ENCODE results near the gene CYP2C18. TPM values are rescaled to one million over a fixed set of nuclear protein-coding genes. Genes with fewer than 3 reads are reported as not detected.
"Not testable (repeated sequence)": the region's sequence is repeated elsewhere in the genome, so short reads cannot be mapped to it uniquely, and the experiment has no call there.

CYP2C18 gene
- total and polyA plus RNA-seq, 11 donors, result 0.03 to 0.11 TPM; not detected in 9

- H3K27ac ChIP-seq, result no peak overlapping the region
- intact Hi-C loops (cut with DNase I), result no loop called here
- DNase-seq (no peak), ATAC-seq (no peak)
- 81 to 90% (median 85%) methylated on average over 4 of the region's 4 CpGs for WGBS, 4 donors
- peaks cover 0 to 29% (median 11%) of the 10 kb centered on the region in 12 donors for H3K9me3 ChIP-seq
- H3K27me3 ChIP-seq, result no peaks in the 10 kb centered on the region
- TF ChIP-seq CTCF (IDR thresholded peaks at IDR 0.05) (no peak), POLR2A (IDR thresholded peaks at IDR 0.05) (no peak)
- H3K4me3 ChIP-seq, result no peak overlapping the region
- no peaks in the 10 kb centered on the region for H3K36me3 ChIP-seq
- H3K4me1 ChIP-seq, result no peaks in the 10 kb centered on the region
Measured at GRCh38 chr10:94641480-94641879, 42.0 kb upstream of the CYP2C18 start.

- WGBS, 4 donors, result 75 to 82% (median 80%) methylated on average over 1 of the region's 1 CpG
- H3K36me3 ChIP-seq, result no peaks in the 10 kb centered on the region
- intact Hi-C loops (cut with DNase I), result no loop called here
- no peak for TF ChIP-seq CTCF (IDR thresholded peaks at IDR 0.05)
- TF ChIP-seq POLR2A (IDR thresholded peaks at IDR 0.05), result no peak
- DNase-seq, result no peak
- ATAC-seq, result no peak
- H3K9me3 ChIP-seq, result peaks cover 0 to 3% (median 0%) of the 10 kb centered on the region in 12 donors
- H3K4me1 ChIP-seq, result no peaks in the 10 kb centered on the region
- H3K4me3 ChIP-seq, result no peak overlapping the region
- H3K27ac ChIP-seq, result no peak overlapping the region
- H3K27me3 ChIP-seq, result no peaks in the 10 kb centered on the region
Measured at GRCh38 chr10:94644352-94644751, 39.2 kb upstream of the CYP2C18 start.

- 48 to 55% (median 48%) methylated on average over 2 of the region's 2 CpGs for WGBS, 4 donors
- Histone ChIP-seq H3K4me3 (no peak overlapping the region), H3K27ac (no peak overlapping the region), H3K36me3 (no peaks in the 10 kb centered on the region), H3K27me3 (no peaks in the 10 kb centered on the region), H3K4me1 (no peaks in the 10 kb centered on the region), H3K9me3 (no peaks in the 10 kb centered on the region)
- ATAC-seq, result no peak
- TF ChIP-seq POLR2A (IDR thresholded peaks at IDR 0.05), result no peak
- DNase-seq, result no peak
- intact Hi-C loops (cut with DNase I), result no loop called here
Measured at GRCh38 chr10:94645285-94645684, 38.2 kb upstream of the CYP2C18 start.

GRCh38 chr10:94655201-94655600 is 28.3 kb upstream of the CYP2C18 start:
- peaks cover 0 to 23% (median 6%) of the 10 kb centered on the region in 12 donors for H3K9me3 ChIP-seq
- ATAC-seq; H3K4me3 ChIP-seq; intact Hi-C loops (cut with DNase I); DNase-seq; H3K36me3 ChIP-seq; H3K4me1 ChIP-seq; H3K27me3 ChIP-seq; H3K27ac ChIP-seq: not testable (repeated sequence)

GRCh38 chr10:94663061-94663460 is 20.5 kb upstream of the CYP2C18 start:
- WGBS, 4 donors, result 61 to 89% (median 82%) methylated on average over 3 to 4 of the region's 4 CpGs
- H3K9me3 ChIP-seq; H3K27me3 ChIP-seq; H3K4me1 ChIP-seq; H3K36me3 ChIP-seq; H3K27ac ChIP-seq; intact Hi-C loops (cut with DNase I); H3K4me3 ChIP-seq; ATAC-seq; DNase-seq: not testable (repeated sequence)

- Histone ChIP-seq H3K27me3 (no peaks in the 10 kb centered on the region), H3K4me3 (no peak overlapping the region), H3K9me3 (no peaks in the 10 kb centered on the region), H3K27ac (no peak overlapping the region), H3K36me3 (no peaks in the 10 kb centered on the region), H3K4me1 (no peaks in the 10 kb centered on the region)
- ATAC-seq (no peak), DNase-seq (no peak)
- 80 to 82% (median 81%) methylated on average over 6 of the region's 6 CpGs for WGBS, 4 donors
- intact Hi-C loops (cut with DNase I), result no loop called here
- no peak for TF ChIP-seq CTCF (IDR thresholded peaks at IDR 0.05)
- TF ChIP-seq POLR2A (IDR thresholded peaks at IDR 0.05), result no peak
Measured at GRCh38 chr10:94666391-94667102, 17.0 kb upstream of the CYP2C18 start.
